Measurements from ENCODE around the gene KLF13. TPM values are rescaled to one million over a fixed set of nuclear protein-coding genes. Genes with fewer than 3 reads are reported as not detected.

The KLF13 gene
- total and polyA plus RNA-seq, 2 donors (not counting 1 experiment from before 2014, with no cell fraction given): 65.5 to 140 TPM

DNA sequence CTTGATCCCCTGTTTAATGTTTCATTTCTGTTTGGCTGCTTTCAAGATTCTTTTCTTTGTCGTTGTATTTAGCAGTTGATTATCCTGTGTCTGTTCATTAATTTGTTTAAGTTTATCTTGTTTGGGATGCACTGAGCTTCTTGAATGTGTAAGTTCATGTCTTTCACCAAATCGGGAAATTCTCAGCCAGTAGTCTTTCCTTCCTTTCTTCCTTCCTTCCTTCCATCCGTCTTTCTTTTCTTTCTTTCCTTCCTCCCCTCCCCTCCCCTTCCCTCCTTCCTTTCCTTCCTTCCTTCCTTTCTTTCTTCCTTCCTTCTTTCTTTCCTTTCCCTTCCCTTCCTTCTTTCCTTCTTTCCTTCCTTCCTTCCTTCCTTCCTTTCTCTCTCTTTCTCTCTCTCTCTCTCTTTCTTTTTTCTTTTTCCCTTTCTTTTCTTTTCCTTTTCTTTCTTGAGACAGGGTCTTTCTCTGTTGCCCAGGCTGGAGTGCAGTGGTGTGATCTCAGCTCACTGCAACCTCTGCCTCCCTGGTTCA lies 35.5 kb upstream of the KLF13 start:
- no peak for ATAC-seq (ENCODE audit: low read depth)
- H3K4me1 Mint-ChIP-seq: peaks cover under 1% of the 10 kb centered on the region
- POLR2A ChIA-PET: no interaction called here

DNA sequence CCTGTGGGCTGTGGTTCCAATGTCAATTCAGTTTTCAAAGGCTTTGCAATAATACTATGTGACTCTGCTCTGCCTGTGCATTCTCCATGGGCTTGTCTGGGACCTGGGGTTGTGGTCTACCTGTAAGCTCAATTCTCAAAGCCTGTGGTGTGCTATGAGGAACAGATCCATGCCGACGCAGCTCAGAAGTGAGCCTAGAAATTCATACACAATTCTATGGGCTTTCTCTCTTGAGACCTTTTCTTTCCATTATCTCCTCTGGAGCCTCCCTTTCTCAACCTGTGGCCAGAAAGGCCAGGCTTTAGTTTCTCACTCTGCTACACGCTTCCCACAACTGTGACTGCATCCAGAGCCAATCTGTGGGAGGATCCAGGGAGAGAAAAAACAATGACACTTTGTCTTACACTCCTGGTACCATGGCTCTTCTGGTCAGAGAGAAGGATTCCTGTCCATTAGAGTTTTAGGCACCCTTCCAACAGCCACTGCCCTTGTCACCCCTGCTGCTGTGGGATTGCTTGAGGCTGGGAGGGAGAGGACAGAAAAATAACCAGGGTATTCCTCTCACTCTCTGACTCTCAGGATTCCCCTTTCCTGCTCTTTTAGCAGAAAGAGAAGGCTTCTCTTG lies 34.1 kb upstream of the KLF13 start:
- ChIA-PET CTCF (interaction anchor here (0.9 kb wide), 1 partner anchor 39 kb away, joined by 3 read pairs; no protein-coding TSS in a partner anchor), POLR2A (no interaction called here)
- Histone ChIP-seq H3K27me3 (replicated peaks in 1 of 4; ENCODE audit: control extremely low read depth in 1 of 4, control insufficient read depth in 3 of 4, insufficient read depth in 4 of 4, low read length in 3 of 4) (no peaks in the 10 kb centered on the region), H3K27ac (ENCODE audit: low read length in 2 of 2) (no peak overlapping the region), H3K4me3 (ENCODE audit: control extremely low read depth in 1 of 5, extremely low read depth in 1 of 5, insufficient read depth in 1 of 5, low read depth in 2 of 5, low read length in 4 of 5) (no peak overlapping the region), H3K4me1 (ENCODE audit: control insufficient read depth in 2 of 2, insufficient read depth in 2 of 2, low read length in 2 of 2) (no peaks in the 10 kb centered on the region), H3K4me2 (replicated peaks; ENCODE audit: low read depth, low read length, poor library complexity, severe bottlenecking) (no peak overlapping the region), H3K9me3 (ENCODE audit: control extremely low read depth in 1 of 3, control insufficient read depth in 2 of 3, insufficient read depth in 1 of 3, low read length in 2 of 3) (peaks cover 0 to 6% (median 3%) of the 10 kb centered on the region in 3 donors), H2AFZ (ENCODE audit: insufficient read depth, low read depth, low read length, poor library complexity, severe bottlenecking) (no peak overlapping the region), H4K20me1 (ENCODE audit: control insufficient read depth, insufficient read depth, low read length, poor library complexity, severe bottlenecking) (no peaks in the 10 kb centered on the region), H3K9ac (ENCODE audit: low read length) (no peak overlapping the region), H3K36me3 (replicated peaks in 1 of 2; ENCODE audit: control extremely low read depth in 1 of 2, control insufficient read depth in 1 of 2, extremely low read depth in 1 of 2, insufficient read depth in 2 of 2, low read length in 1 of 2) (no peaks in the 10 kb centered on the region), H3K79me2 (ENCODE audit: control insufficient read depth, insufficient read depth, low read length) (no peaks in the 10 kb centered on the region)
- TF ChIP-seq, protein P1, sequence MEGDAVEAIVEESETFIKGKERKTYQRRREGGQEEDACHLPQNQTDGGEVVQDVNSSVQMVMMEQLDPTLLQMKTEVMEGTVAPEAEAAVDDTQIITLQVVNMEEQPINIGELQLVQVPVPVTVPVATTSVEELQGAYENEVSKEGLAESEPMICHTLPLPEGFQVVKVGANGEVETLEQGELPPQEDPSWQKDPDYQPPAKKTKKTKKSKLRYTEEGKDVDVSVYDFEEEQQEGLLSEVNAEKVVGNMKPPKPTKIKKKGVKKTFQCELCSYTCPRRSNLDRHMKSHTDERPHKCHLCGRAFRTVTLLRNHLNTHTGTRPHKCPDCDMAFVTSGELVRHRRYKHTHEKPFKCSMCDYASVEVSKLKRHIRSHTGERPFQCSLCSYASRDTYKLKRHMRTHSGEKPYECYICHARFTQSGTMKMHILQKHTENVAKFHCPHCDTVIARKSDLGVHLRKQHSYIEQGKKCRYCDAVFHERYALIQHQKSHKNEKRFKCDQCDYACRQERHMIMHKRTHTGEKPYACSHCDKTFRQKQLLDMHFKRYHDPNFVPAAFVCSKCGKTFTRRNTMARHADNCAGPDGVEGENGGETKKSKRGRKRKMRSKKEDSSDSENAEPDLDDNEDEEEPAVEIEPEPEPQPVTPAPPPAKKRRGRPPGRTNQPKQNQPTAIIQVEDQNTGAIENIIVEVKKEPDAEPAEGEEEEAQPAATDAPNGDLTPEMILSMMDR (IDR thresholded peaks at IDR 0.05): no peak
- no peak overlapping the region for H3K27ac Mint-ChIP-seq
- H3K9me3 Mint-ChIP-seq (ENCODE audit: insufficient read depth): no peaks in the 10 kb centered on the region
- H3K4me1 Mint-ChIP-seq: no peaks in the 10 kb centered on the region
- intact Hi-C loops (cut with micrococcal nuclease): no loop called here
- DNase-seq (no peak), ATAC-seq (ENCODE audit: low read depth) (no peak)
- H3K27me3 Mint-ChIP-seq: peaks cover 6% of the 10 kb centered on the region
- 44% methylated on average over 2 of the region's 3 CpGs for WGBS (ENCODE audit: insufficient coverage)
- H3K4me3 Mint-ChIP-seq: no peak overlapping the region

More for the DNA sequence above, 35.5 kb upstream of the KLF13 start:
- intact Hi-C loops (cut with micrococcal nuclease): no loop called here
- Histone ChIP-seq H3K9ac (ENCODE audit: low read length) (no peak overlapping the region), H3K4me2 (replicated peaks; ENCODE audit: low read depth, low read length, poor library complexity, severe bottlenecking) (no peak overlapping the region), H3K4me1 (ENCODE audit: control insufficient read depth in 2 of 2, insufficient read depth in 2 of 2, low read length in 2 of 2) (no peaks in the 10 kb centered on the region), H4K20me1 (ENCODE audit: control insufficient read depth, insufficient read depth, low read length, poor library complexity, severe bottlenecking) (no peaks in the 10 kb centered on the region), H2AFZ (ENCODE audit: insufficient read depth, low read depth, low read length, poor library complexity, severe bottlenecking) (no peak overlapping the region), H3K27me3 (replicated peaks in 1 of 4; ENCODE audit: control extremely low read depth in 1 of 4, control insufficient read depth in 3 of 4, insufficient read depth in 4 of 4, low read length in 3 of 4) (no peaks in the 10 kb centered on the region), H3K27ac (ENCODE audit: low read length in 2 of 2) (no peak overlapping the region), H3K79me2 (ENCODE audit: control insufficient read depth, insufficient read depth, low read length) (no peaks in the 10 kb centered on the region), H3K9me3 (ENCODE audit: control extremely low read depth in 1 of 3, control insufficient read depth in 2 of 3, insufficient read depth in 1 of 3, low read length in 2 of 3) (peaks cover 0 to 6% (median 3%) of the 10 kb centered on the region in 3 donors), H3K4me3 (ENCODE audit: control extremely low read depth in 1 of 5, extremely low read depth in 1 of 5, insufficient read depth in 1 of 5, low read depth in 2 of 5, low read length in 4 of 5) (no peak overlapping the region), H3K36me3 (replicated peaks in 1 of 2; ENCODE audit: control extremely low read depth in 1 of 2, control insufficient read depth in 1 of 2, extremely low read depth in 1 of 2, insufficient read depth in 2 of 2, low read length in 1 of 2) (no peaks in the 10 kb centered on the region)
- Mint-ChIP-seq H3K27ac (no peak overlapping the region), H3K9me3 (ENCODE audit: insufficient read depth) (no peaks in the 10 kb centered on the region), H3K4me3 (no peak overlapping the region), H3K27me3 (peaks cover 3% of the 10 kb centered on the region)
- 73% methylated on average over 1 of the region's 3 CpGs for WGBS (ENCODE audit: insufficient coverage)
- DNase-seq: no peak
- CTCF ChIA-PET: no interaction called here
- TF ChIP-seq, protein P1 (IDR thresholded peaks at IDR 0.05): no peak
- no peak for TF ChIP-seq EZH2 (IDR thresholded peaks at IDR 0.05; ENCODE audit: borderline replicate concordance, insufficient read depth, low read depth, low read length, poor library complexity, severe bottlenecking)

Data from B cell (primary cell).